ENCODE results near the gene COPB2. TPM values are rescaled to one million over a fixed set of nuclear protein-coding genes. Genes with fewer than 3 reads are reported as not detected.
A peak's percentile ranks its signal among the peaks of the same experiment; 100 is the strongest.
"Not testable (repeated sequence)": the region's sequence is repeated elsewhere in the genome, so short reads cannot be mapped to it uniquely, and the experiment has no call there.

The COPB2 gene
- total RNA-seq, 1 experiment from 2014 or later, result 138 TPM

DNA sequence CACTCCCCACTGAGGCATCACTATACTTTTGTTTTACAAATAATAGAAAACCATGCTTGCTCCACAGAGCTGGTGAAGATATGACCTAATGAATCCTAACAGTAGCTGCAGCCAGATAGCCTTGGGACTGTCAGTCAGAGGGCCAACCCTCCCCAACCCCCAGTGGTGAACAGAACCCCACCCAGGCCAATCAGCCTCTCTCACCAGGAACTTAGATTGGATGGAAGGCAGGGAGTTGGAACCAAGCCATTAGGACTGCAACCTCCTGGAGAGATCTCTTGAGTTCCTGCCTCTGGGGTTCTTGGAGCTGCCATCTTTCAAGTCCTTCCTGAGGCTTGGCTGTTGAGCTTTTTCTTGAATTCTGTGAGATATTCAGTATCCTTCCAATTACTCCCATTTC, 48.7 kb downstream of the COPB2 start:
- no peaks in the 10 kb centered on the region for H3K36me3 ChIP-seq (ENCODE audit: insufficient read depth, low read length, poor library complexity, severe bottlenecking)
- no peaks in the 10 kb centered on the region for H3K27me3 ChIP-seq (replicated peaks; ENCODE audit: insufficient read depth, low read depth, low read length, poor library complexity)
- intact Hi-C loops (cut with micrococcal nuclease; ENCODE audit: unreplicated experiment), result no loop called here
- DNase-seq (ENCODE audit: low spot score), result peak; percentile 11
- peaks cover 5% of the 10 kb centered on the region for H3K4me1 ChIP-seq (ENCODE audit: insufficient read depth, low read length, poor library complexity, severe bottlenecking)
- ChIA-PET CTCF (no interaction called here), POLR2A (ENCODE audit: low non-redundant PET) (no interaction called here)
- TF ChIP-seq, protein P1, sequence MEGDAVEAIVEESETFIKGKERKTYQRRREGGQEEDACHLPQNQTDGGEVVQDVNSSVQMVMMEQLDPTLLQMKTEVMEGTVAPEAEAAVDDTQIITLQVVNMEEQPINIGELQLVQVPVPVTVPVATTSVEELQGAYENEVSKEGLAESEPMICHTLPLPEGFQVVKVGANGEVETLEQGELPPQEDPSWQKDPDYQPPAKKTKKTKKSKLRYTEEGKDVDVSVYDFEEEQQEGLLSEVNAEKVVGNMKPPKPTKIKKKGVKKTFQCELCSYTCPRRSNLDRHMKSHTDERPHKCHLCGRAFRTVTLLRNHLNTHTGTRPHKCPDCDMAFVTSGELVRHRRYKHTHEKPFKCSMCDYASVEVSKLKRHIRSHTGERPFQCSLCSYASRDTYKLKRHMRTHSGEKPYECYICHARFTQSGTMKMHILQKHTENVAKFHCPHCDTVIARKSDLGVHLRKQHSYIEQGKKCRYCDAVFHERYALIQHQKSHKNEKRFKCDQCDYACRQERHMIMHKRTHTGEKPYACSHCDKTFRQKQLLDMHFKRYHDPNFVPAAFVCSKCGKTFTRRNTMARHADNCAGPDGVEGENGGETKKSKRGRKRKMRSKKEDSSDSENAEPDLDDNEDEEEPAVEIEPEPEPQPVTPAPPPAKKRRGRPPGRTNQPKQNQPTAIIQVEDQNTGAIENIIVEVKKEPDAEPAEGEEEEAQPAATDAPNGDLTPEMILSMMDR (conservative IDR thresholded peaks at IDR 0.05; ENCODE audit: low read depth, low read length), result no peak
- no peak for TF ChIP-seq EZH2 (IDR thresholded peaks at IDR 0.05; ENCODE audit: borderline replicate concordance, low read depth, low read length, poor library complexity, severe bottlenecking)
- H3K4me3 ChIP-seq (ENCODE audit: low read depth, low read length, poor library complexity, severe bottlenecking), result no peak overlapping the region
- BruUV-seq (replicated peaks), result no TSS peak
- H3K9me3 ChIP-seq (ENCODE audit: low read depth, low read length, poor library complexity, severe bottlenecking), result no peaks in the 10 kb centered on the region
- H3K27ac ChIP-seq (ENCODE audit: low read depth, low read length, poor library complexity, severe bottlenecking), result no peak overlapping the region

DNA sequence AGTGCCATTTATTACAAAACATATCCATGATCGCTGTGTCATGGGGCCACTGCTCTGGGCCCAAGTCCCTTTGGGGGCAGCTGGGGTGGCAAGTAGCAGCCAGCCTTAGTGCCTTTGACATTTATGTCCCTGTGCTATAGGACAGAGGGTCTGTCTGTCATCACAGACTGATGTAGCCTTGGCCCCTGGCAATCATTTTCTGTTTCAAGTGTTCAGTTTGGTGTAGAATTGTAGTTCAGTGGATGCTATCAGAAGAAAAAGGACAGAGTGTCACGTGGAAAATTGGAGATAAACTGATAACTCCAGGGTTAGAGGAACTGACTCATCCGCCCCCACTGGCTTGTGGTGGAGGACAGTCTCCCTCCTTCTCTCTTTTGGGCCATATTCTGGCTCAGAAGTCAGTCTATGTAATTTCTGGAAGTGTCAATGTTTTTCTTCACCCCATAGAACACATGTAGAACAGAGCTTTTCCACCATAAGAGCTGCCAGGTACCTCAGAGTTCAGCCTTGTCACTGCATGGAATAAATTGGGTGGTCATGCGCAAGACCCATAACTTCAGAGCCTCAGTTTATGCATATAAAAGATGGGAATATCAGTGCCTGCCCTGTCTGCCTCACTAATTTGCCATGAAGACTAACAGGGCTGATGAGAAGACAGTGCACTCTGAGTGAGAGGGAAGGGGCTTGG, 50.1 kb downstream of the COPB2 start:
- no peaks in the 10 kb centered on the region for H3K9me3 ChIP-seq (ENCODE audit: low read depth, low read length, poor library complexity, severe bottlenecking)
- no peaks in the 10 kb centered on the region for H3K36me3 ChIP-seq (ENCODE audit: insufficient read depth, low read length, poor library complexity, severe bottlenecking)
- BruUV-seq (replicated peaks), result no TSS peak
- H3K27me3 ChIP-seq (replicated peaks; ENCODE audit: insufficient read depth, low read depth, low read length, poor library complexity), result no peaks in the 10 kb centered on the region
- intact Hi-C loops (cut with micrococcal nuclease; ENCODE audit: unreplicated experiment), result no loop called here
- ChIA-PET CTCF (no interaction called here), POLR2A (ENCODE audit: low non-redundant PET) (no interaction called here)
- H3K27ac ChIP-seq (ENCODE audit: low read depth, low read length, poor library complexity, severe bottlenecking), result no peak overlapping the region
- H3K4me3 ChIP-seq (ENCODE audit: low read depth, low read length, poor library complexity, severe bottlenecking), result no peak overlapping the region
- TF ChIP-seq, protein P1 (conservative IDR thresholded peaks at IDR 0.05; ENCODE audit: low read depth, low read length), result no peak
- no peak for TF ChIP-seq EZH2 (IDR thresholded peaks at IDR 0.05; ENCODE audit: borderline replicate concordance, low read depth, low read length, poor library complexity, severe bottlenecking)
- peak; percentile 9 for DNase-seq (ENCODE audit: low spot score)
- H3K4me1 ChIP-seq (ENCODE audit: insufficient read depth, low read length, poor library complexity, severe bottlenecking), result no peaks in the 10 kb centered on the region

DNA sequence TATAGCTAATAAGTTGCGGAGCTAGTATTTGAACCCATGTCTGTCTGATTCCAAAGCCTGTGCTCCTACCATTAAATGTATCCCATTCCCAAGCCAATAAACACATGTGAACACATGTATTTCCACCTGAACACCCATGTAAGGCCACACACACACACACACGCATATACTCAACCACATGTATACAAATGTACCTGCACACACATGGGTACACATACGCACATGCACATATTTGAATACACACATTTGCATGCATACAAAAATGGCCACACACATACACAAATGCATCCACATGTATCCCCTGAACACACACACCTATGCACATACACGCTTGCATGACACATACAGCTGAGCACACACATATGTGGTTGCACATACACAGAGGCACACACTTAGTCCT, 51.0 kb downstream of the COPB2 start:
- Histone ChIP-seq H3K36me3 (ENCODE audit: insufficient read depth, low read length, poor library complexity, severe bottlenecking) (no peaks in the 10 kb centered on the region), H3K4me1 (ENCODE audit: insufficient read depth, low read length, poor library complexity, severe bottlenecking) (no peaks in the 10 kb centered on the region), H3K9me3 (ENCODE audit: low read depth, low read length, poor library complexity, severe bottlenecking) (no peaks in the 10 kb centered on the region), H3K27me3 (replicated peaks; ENCODE audit: insufficient read depth, low read depth, low read length, poor library complexity) (no peaks in the 10 kb centered on the region), H3K27ac (ENCODE audit: low read depth, low read length, poor library complexity, severe bottlenecking) (no peak overlapping the region), H3K4me3 (ENCODE audit: low read depth, low read length, poor library complexity, severe bottlenecking) (no peak overlapping the region)
- intact Hi-C loops (cut with micrococcal nuclease; ENCODE audit: unreplicated experiment), result no loop called here
- ChIA-PET POLR2A (ENCODE audit: low non-redundant PET) (no interaction called here), CTCF (no interaction called here)
- no peak for DNase-seq (ENCODE audit: low spot score)
- BruUV-seq (replicated peaks), result no TSS peak
- TF ChIP-seq, protein P1 (conservative IDR thresholded peaks at IDR 0.05; ENCODE audit: low read depth, low read length), result no peak
- TF ChIP-seq EZH2 (IDR thresholded peaks at IDR 0.05; ENCODE audit: borderline replicate concordance, low read depth, low read length, poor library complexity, severe bottlenecking), result no peak

DNA sequence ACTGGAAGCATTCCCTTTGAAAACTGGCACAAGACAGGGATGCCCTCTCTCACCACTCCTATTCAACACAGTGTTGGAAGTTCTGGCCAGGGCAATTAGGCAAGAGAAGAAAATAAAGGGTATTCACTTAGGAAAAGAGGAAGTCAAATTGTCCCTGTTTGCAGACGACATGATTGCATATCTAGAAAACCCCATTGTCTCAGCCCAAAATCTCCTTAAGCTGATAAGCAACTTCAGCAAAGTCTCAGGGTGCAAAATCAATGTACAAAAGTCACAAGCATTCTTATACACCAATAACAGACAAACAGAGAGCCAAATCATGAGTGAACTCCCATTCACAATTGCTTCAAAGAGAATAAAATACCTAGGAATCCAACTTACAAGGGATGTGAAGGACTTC, 54.8 kb downstream of the COPB2 start:
- H3K9me3 ChIP-seq (ENCODE audit: low read depth, low read length, poor library complexity, severe bottlenecking); CTCF ChIA-PET; DNase-seq (ENCODE audit: low spot score); POLR2A ChIA-PET (ENCODE audit: low non-redundant PET); intact Hi-C loops (cut with micrococcal nuclease; ENCODE audit: unreplicated experiment); BruUV-seq (replicated peaks); H3K4me1 ChIP-seq (ENCODE audit: insufficient read depth, low read length, poor library complexity, severe bottlenecking); H3K4me3 ChIP-seq (ENCODE audit: low read depth, low read length, poor library complexity, severe bottlenecking); H3K36me3 ChIP-seq (ENCODE audit: insufficient read depth, low read length, poor library complexity, severe bottlenecking); H3K27ac ChIP-seq (ENCODE audit: low read depth, low read length, poor library complexity, severe bottlenecking): not testable (repeated sequence)
- peaks cover 27% of the 10 kb centered on the region for H3K27me3 ChIP-seq (replicated peaks; ENCODE audit: insufficient read depth, low read depth, low read length, poor library complexity)

Measured in A673 (cell line).